GM18909 (cell line): ENCODE data around the gene DNAJB6.
"Not testable (repeated sequence)": the region's sequence is repeated elsewhere in the genome, so short reads cannot be mapped to it uniquely, and the experiment has no call there.

Experiments used
- ATAC-seq: cut with Tn5 transposase; IDR thresholded peaks from one replicate; pipeline ENCODE4 v1.9.1; 2021; ENCODE audit warnings: mild to moderate bottlenecking; ENCODE audit not compliant: unreplicated experiment, poor library complexity

The DNAJB6 gene

DNA sequence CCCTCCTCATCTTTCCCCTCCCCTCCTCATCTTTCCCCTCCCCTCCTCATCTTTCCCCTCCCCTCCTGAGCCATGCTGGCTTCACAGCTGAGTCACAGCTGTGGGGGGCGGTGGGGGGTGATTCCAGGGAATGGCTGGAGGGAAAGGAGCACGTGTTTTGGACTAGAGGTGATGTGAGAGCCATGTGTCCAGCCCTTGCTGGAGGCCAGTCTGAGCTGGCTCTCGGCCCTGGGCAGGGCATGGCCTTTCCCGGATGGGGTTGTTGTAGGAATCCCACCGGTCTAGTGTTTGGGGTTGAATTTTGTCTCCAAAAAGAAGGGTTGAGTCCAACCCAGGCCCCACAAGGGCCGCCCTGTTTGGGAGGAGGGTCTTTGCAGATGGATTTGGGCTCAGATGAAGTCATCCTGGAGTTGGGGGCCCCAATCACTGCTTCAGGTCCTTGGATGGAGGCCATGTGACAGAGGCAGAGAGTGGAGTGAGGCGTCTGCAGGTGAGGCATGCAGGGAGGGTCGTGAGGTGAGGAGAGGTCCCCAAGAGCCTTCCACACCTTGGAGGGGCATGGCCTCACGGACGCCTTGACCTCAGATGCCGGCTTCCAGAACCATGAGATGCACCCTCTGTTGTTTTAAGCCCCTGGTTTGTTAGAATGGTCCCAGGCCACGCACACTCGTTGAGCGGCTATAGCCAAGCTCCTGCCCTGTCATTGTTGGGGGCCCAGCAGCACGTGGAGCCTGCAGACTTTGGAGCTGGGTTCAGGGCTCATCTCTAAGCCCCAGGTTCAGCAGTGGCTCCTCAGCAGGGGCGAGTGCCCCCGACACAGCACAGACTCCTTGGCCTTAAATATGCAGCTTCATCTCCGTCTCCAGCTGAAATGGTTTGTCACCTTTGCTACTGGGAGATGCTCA, 101.6 kb downstream of the DNAJB6 start:
- no peak for ATAC-seq

DNA sequence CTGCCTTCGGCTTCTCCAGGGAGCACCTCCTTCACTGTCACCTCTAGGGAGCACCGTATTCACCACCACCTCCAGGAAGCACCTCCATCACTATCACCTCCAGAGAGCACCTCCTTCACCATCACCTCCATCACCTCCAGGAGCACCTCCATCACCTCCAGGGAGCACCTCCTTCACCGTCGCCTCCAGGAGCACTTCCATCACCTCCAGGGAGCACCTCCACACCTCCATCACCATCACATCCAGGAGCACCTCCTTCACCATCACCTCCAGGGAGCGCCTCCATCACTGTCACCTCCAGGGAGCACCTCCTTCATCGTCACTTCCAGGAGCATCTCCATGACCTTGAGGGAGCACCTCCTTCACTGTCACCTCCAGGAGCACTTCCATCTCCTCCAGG, 102.3 kb downstream of the DNAJB6 start:
- ATAC-seq: no peak

DNA sequence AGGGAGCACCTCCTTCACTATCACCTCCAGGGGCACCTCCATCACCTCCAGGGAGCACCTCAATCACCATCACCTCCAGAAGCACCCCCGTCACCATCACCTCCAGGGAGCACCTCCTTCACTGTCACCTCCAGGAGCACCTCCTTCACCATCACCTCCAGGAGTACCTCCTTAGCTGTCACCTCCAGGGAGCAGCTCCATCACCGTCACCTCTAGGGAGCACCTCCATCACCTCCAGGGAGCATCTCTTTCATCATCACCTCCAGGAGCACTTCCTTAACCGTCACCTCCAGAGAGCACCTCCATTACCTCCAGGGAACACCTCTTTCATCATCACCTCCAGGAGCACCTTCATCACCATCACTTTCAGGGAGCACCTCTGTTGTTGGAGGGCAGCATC, 103.0 kb downstream of the DNAJB6 start:
- no peak for ATAC-seq

DNA sequence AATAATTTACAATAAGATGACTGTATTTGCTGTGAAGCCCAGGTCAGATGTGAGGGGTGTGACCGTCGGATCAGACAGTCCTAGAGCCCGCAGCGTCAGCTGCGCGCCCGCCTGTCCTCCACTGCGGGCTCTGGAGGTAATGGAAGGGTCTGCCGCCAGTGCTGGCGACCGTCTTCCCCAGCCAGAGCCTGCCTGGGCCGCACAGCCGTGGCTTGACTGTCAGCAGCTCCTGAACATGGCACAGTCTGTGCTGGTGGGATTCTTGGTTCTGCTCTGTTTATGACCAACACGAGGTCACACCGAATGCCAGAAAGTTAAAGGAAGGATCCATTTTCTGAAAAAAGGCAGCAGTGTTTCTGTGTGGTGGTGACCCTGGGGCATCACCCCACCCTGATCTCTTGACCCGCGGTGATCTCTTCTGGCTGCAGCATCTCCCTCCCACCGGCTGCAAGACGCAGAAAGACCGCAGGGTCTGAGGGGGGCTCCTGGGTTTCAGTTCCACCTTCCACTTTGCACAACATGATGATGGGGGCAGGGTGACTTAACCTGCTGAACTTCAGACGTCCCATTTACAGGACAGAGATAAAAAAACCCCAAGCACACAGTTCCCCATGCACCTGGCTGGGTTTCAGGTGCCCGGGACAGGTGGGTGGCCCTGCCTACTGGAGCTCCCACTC, 103.7 kb downstream of the DNAJB6 start:
- ATAC-seq: no peak

DNA sequence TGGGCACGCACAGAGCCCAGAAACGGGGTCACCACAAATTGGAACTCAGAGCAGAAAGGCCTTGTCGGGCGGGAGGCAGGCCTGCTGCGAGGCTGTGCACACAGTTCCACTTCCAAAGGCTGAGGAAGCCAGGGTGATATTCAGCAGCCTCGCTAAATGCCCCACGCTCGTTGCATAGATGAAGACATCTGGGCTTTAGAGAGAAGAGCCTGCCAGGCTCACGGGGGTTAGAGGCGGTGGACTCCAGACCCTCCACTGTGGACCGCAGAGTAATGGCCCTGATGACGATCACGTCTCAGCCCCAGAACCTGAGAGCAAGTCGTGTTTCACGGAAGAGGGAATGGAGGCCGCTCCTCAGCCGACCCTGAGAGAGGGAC, 104.2 kb downstream of the DNAJB6 start:
- ATAC-seq: no peak

DNA sequence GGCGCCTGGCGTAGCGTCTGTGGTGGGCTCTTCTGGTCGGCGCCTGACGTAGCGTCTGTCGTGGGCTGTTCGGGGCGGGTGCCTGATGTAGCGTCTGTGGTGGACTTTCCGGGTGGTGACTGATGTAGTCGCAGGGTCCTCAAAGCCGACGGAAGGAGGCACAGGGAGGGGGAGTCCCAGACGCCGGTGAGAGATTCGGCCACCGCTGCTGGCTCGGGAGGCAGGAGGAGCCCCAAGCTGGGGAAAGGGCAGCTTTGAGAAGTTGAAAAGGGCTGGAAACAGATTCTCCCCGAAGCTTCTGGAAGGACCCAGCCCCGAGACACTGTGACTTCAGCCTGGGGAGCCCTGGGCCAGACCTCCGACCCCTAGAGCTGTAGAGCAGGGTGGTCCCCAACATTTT, 105.7 kb downstream of the DNAJB6 start:
- ATAC-seq: no peak

DNA sequence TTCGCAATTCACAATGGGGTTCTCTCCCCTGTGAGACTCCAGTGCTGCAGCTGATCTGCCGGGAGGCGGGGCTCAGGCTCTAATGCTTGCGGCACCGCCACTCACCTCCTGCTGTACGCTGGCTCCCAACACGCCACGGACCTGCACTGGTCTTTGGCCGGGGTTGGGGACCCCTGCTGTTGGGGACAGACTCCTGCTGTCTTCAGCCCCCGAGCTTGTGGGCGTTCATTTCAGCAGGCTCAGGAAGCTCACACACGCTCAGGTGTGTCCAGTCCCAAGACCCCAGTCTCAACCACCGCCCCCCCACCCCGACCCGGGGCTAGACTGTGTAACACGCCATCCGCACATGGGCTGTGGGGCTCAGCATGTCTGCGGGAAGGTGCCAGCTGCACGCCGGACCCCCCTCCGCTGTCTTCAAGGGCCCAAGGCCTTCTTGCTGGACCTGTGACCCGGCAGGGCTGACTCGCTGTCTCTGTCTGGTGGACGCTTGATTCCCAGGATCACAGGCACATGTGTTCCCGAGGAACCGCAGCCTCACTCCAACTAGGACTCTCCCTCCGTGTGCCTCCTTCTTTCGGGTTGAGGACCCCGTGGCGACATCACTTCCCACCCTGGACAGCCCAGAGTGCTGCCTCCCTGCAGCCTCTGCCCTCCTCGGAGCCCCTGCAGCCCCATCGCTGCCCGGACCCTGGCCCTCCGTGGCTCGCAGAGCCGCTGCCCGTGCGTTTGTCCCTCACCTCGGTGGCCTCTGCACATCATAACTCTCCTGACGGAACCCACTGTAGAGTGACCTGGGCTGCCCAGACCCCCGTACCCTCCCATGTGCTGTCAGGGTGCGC, 106.4 kb downstream of the DNAJB6 start:
- ATAC-seq: no peak

DNA sequence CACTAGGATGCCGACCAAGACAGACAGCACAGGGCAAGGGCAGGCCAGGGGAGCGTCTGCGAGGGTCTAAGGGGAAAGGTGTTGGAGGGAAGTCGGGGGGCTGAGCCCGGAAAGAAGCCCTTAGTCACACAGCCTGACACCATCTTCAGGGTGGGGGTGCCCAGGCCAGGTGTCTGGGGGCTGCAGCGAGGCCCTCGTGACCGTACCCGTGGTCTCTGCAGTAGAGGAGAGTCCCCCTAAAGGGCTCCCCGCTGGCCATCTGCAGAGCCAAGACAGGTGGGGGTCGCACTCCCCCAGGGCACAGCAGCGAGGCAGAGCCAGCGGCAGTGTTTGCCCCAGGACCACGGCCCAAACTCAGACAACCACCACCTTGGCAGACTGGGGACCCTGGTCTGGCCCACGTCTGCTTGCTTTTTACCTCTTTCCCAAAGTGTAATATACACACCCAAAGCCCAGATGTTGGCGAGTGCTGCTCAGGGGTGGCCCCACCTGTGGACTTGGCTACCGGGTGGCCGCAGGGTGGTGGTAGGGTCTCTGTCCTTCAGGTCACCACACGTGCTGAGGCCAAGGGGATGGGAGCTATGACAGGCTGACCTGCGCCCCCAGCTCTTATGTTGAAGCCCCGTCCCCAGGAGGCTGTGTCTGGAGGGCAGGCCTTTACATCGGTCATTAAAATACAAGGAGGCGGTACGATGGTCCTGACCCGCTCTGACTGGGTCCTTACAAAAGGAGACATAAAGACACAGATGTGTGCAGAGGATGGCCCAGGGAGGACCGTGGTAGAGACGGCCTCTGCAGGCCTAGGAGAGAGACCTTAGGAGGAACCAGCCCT, 107.4 kb downstream of the DNAJB6 start:
- ATAC-seq: no peak

DNA sequence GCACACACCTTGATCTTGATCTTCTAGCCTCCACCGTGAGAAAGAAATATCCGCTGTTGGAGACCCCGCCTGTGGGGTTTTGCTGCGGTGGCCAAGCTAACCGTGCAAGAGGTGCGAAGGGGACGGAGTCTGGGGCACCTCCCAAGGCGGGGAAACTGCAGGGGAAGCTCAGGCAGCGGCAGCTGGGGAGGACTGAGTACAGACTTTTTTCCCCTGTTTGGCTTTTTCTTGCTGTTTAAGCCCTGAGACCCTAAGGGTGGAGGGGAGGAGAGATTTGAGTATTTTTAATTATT, 108.0 kb downstream of the DNAJB6 start:
- no peak for ATAC-seq

DNA sequence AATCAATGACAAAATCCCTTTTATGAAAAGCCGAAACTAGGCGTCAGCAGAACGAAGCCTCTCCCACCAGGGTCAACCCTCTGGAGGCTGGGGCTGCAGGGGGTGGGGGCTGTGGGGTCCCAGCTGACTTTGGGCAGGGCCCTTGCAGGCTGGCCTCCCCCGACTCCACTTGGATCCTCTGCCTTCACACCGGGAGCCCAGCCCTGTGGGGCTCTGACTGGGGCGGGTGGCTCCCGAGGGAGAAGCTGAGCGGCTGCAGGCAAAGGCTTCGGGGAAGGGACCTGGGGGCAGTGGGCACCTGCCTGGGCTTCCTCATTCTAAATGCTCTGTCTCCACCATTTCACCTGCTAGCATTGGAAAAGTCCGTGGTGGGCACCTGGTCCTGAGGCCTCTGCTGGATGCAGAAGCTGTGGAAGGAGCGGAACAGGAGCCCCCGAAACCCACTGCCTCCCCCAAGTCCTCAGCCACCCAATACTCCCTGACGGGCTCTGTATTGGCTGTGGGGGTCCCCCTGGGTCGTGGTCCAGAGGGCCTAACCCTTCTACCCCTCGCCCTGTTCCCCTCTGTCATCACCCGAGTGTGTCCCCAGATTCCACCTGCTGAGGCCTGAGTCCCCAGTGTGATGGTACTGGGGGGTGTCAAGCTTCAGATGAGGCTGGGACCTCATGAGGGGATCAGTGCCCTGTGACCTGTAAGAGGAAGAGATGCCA, 108.6 kb downstream of the DNAJB6 start:
- no peak for ATAC-seq

DNA sequence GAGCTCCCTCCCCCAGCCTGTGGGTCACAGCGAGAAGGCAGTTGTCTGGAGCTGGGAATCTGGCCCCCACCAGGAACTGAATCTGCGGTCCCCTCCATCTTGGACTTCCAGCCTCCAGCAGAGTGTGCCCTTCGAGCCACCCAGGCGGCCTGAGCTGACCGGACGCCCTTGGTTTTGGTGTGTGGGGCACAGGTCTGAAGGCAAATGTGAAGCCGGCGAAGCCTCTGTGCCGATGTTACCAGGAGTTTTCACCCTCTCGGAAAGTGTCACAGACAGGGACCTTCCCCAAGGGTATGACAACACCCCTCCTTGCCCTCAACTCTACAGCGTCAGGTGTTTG, 109.1 kb downstream of the DNAJB6 start:
- ATAC-seq: no peak

DNA sequence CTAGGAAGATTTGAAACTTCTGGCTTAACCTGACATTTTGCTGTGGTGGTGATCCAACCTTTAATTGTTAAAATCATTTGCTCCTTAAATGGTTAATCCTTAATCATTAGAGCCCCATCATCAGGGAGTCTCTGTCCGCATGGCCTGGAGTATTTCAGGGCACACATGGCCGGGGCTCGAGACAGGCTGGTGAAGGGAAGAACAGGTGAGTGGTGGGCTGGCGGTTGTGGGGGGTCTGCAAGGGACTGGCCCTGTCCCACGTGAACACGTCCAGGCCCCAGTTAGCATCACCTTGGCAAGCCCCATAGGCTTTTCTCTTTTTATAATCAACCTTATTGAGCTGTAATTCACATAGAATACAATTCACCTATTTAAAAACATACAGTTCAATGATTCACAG, 109.5 kb downstream of the DNAJB6 start:
- no peak for ATAC-seq

DNA sequence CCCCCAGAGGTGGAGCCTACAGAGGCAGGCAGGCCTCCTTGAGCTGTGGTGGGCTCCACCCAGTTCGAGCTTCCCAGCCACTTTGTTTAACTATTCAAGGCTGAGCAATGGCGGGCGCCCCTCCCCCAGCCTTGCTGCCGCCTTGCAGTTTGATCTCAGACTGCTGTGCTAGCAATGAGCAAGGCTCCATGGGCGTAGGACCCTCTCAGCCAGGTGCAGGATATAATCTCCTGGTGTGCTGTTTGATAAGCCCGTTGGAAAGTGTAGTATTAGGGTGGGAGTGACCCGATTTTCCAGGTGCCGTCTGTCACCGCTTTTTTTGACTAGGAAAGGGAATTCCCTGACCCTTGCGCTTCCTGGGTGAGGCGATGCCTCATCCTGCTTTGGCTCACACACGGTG, 117.2 kb downstream of the DNAJB6 start:
- ATAC-seq: not testable (repeated sequence)

DNA sequence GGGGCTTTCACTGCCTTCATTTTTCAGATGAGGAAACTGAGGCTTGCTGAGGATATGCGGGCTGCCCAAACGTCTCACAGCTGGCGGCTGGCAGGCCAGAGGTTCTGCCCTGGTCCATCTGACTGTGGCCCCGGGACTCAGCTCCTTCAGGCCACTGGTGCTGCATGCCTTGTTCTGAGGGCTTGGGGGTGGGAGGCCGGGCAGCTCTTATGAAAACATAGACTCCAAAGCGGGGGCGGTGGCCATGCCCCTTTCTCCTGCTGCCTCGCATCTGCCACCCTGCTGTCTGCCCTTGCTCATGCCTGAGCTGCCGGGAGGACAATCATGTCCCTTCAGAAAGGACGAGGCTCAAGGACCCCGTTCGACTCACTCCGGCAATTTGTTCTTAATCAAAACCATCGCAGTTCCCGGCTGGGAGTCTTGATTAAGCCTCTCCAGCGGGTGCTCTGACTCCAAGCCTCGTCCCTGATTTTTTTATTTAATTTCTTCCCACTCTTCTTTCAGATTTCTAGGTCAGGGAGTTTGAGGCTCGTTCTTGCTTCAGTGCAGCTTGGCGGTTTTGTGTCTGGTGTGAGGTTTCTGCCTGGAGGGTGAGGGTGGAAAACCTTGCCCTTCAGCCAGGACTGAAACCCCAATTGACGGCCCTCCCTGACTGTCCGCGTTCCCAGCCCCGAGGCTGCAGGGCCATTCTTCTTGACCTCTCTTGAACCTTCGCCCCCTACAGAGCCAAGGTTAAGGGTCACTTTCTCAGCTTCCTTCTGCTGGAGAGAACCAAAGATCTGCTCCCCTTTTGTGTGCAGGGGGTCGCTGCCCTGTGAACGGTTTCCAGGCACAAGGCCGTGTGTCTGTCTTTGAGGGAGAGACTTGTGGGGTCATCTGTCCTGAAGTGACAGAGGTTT, 120.8 kb downstream of the DNAJB6 start:
- ATAC-seq: no peak

DNA sequence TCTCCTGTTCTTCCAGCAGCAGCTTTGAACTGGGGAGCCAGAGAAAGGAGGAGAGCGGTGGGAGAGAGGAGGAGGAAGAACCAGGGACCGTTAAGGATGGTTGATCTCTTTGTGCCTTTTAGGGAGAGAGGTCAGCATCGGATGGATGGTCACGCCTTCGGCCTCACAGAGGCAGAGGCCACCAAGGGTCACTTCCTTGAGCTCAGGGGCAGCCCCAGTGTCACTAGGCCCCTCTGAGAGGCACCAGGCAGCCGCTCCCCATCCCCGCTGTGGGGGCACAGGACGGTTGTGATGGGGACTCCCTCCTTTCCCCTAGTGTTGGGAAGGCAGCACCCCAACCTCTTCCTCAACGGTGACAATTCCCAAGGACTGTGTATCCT, 121.4 kb downstream of the DNAJB6 start:
- no peak for ATAC-seq

DNA sequence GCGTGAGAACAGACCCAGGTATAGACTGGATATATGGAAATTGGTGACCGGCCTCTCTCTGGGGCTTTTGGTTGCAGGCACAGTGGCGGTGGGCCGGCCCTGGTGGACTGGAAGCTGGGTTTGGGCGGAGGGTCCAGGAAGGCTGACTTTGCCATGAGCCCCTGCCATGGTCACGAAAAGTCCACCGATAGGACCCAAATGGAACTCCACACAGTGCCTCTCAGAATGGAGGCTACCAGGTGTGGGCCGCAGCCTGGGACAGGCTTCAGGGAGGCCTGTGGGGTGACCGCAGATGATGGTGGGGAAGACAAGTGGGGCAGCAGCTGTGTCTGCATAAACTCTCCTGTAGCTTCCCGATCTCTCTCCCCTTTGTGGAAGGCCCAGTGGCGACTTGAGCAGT, 123.2 kb downstream of the DNAJB6 start:
- ATAC-seq: no peak

DNA sequence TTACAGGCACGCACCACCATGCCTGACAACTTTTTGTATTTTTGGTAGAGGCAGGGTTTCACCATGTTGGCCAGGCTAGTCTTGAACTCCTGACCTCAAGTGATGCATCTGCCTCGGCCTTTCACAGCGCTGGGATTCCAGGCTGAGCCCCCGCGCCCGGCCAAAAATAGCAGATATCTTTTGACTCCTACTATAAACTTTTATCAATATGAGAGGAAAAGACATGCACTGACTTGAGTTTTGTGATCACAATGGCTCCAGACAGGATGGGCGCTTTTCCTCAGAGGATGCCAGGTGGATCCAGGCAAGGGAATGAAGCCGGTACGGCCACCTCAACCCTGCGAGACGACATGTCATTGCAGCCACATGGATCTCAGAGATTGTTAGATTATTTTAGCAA, 123.9 kb downstream of the DNAJB6 start:
- ATAC-seq: no peak

DNA sequence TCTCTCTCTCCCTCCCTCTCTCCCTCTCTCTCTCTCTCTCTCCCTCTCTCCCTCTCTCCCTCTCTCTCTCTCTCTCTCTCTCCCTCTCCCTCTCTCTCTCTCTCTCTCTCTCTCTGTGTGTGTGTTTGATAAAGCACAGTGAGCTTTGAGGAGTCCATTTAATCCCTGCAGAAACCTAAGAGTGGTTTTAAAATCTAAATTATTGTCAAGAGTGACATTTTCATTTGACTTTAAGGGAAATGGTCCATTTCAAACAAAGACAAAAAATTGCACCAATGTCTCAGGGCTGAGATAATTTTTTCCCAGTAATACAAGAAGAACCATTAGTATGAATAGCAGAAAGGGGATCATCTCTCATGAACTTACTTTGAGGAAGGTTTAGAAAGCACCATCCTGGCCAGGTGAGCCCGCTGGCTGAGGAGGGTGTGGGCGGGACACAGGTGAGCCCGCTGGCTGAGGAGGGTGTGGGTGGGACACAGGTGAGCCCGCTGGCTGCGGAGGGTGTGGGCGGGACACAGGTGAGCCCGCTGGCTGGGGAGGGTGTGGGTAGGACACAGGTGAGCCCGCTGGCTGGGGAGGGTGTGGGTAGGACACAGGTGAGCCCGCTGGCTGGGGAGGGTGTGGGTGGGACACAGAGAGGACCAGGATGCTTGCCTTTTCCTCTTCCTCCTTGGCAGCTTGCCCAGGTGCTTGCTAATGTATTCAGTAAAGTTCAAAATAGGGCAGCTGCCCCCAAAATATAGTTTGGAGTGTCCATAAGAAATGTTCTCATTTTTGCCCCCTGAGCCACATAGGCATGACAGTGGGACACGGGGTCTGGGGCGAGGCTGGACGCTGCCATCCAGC, 125.0 kb downstream of the DNAJB6 start:
- ATAC-seq: no peak
